ENCODE data around the gene TTC6.

- TF ChIP-seq CTCF (IDR thresholded peaks at IDR 0.05 in 8 of 11, conservative IDR thresholded peaks at IDR 0.05 in 3 of 11) (no peak), POLR2AphosphoS5 (IDR thresholded peaks at IDR 0.05) (no peak)
Observed at GRCh38 chr14:37637341-37637740, 41.9 kb downstream of the TTC6 start.
